HG02840 (cell line): ENCODE results near the gene ITPR2.
A peak's percentile ranks its signal among the peaks of the same experiment; 100 is the strongest.
"Not testable (repeated sequence)": the region's sequence is repeated elsewhere in the genome, so short reads cannot be mapped to it uniquely, and the experiment has no call there.

Source experiments
- ATAC-seq: cut with Tn5 transposase; IDR thresholded peaks from one replicate; pipeline ENCODE4 v1.9.1; 2021; ENCODE audit warnings: mild to moderate bottlenecking, moderate library complexity, moderate number of reproducible peaks; ENCODE audit not compliant: unreplicated experiment, low FRiP score

ITPR2 gene

GRCh38 chr12:26339976-26340375 lies 493.0 kb downstream of the ITPR2 start:
- ATAC-seq = no peak

DNA sequence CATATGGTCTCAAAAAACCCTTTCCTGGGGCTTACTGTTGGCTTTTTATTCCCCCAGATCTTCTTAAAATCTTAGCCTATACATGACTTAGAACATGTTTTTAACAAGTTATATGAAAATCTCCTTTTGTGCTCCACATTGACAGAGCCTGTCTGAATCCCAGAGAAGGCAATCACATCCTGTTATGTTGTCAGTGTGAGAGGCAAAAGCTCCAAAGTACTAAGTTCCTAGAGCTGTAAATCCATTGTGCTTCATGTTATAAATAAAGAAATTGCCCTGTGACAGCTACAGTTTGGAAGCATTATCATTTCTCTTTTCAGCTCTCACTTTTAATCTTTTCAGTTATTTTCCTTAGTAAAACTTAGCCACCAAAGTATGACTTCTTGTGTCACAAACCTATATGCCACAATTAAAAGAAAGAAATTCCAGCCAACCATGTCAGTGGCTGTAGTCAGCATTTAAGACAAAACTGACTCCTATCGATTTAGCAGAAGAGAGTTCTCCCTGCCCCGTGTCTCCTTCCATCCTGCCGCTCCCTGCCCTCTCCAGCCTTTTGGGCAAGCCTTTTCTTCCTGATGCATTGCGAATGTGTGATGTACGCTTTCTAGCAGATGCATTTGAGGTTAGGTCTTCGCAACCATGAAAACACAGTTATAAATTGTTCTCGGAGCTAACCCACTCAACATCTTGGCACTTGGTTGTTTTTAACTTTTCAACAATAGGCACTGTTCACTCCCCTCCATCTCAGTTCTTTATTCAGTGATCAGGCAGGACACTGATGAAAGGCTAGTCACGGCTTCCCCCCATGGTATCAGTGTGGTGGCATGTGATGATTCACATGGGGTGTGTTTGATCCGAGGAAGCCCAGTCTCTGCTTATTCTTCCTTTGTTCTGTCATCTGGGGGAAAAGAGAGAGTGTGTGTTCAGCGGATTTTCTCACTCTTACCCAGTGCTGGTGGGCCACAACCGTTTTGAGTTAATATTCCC lies 494.1 kb downstream of the ITPR2 start:
- ATAC-seq = no peak

GRCh38 chr12:26335651-26336050 lies 497.3 kb downstream of the ITPR2 start:
- ATAC-seq = no peak

GRCh38 chr12:26334621-26335124 lies 498.3 kb downstream of the ITPR2 start:
- ATAC-seq = no peak

GRCh38 chr12:26331960-26332359 lies 501.0 kb downstream of the ITPR2 start:
- no peak for ATAC-seq

- ATAC-seq = no peak
Observed at GRCh38 chr12:26331136-26331535, 501.9 kb downstream of the ITPR2 start.

DNA sequence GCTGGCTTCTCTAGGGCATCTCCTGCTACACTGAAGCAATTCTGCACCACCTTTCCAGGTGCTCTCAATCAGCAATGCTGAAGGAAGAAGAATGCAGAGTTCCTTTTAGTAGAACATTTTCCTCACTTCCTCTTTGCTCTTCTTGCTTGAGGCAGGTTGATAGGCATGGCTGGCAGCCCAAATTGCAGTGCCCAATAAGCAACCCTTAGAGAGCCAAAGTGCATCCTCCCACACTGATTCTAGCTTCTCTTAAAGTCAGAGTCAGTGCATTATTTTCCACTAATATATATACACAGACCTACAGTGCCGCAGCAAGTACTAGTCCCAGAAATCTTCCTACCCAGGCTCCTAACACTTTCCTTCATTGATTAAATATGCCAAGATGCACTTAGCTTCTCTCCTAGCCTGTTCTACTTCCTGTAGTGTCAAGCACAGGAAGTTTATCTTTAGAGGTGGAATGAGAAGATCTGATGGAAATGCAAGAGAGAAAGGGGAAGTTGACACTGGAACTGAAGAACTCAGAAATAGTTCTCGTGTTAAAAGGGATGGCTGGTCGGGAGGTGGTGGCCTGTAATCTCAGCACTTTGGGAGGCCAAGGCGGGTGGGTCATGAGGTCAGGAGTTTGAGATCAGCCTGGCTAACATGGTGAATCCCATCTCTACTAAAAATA lies 504.9 kb downstream of the ITPR2 start:
- no peak for ATAC-seq

DNA sequence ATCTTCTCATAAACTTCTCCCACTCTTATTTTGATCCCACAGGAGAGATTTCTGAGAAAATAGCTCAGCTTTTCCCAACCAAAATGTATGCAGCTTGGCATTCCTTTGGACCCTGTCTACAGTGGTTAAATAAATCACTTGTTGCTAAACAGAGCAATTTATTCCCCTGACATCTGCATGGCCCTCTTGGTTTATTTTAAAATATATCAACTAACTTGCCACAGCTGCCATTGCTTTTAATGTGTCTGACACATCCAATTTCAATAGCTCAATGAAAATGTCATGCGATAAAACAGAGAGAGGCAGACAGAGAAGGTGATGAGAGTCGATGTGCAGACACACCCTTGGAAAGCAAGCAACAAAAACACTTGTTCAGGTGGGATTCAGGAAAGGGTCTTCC lies 509.3 kb downstream of the ITPR2 start:
- ATAC-seq = no peak

- no peak for ATAC-seq
Observed at GRCh38 chr12:26319511-26319910, 513.5 kb downstream of the ITPR2 start.

DNA sequence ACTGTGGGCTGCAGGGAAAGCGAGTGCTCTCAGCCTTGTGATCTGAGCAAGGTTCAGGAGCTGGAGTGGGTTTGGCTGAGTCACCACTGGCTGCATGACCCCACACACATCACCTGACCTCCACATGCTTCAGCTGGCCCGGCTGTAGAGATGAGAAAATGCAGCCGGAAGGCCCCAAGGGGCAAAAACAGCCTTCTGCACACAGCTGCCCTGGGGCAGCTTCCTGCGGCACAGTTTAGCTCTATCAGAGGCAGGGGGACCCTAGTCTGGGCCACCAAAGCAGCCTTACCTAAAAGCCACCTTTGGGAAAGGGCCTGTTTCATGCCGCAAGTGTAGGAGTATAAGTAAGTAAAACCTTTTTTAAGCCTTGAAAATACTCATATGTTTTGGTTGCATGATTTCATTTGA lies 514.3 kb downstream of the ITPR2 start:
- ATAC-seq = peak; percentile 62

DNA sequence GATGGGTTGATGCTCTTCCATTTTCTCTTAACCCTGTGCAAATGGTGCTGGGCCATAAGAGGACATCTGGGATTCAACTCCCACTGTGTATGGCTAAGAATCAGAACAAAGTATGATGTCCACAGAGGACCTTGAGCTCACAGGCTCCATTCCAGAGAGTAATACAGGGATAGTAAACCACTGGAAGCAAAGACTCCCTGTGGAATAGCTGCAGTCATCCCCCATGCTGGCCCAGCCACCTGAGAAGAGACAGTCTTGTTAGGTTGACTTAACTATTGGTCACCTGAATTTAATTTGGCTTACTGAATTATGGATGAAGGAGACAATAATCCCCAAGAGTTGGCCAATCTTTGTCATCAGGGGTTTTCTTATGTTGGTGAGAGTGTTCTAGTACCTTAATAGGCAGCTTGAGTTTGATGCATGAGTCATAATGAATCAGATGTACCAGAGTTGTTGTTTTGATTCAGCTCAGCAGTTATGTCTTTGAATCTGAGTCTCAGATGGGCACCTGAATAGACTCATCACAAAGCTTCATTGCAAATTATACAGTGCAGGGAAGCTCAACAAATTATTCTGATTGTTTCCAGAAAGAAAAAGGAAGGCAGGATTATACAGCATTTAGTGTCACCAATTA lies 514.9 kb downstream of the ITPR2 start:
- ATAC-seq = peak; percentile 52

GRCh38 chr12:26314103-26314502 lies 518.9 kb downstream of the ITPR2 start:
- not testable (repeated sequence) for ATAC-seq

- ATAC-seq = not testable (repeated sequence)
Observed at GRCh38 chr12:26310489-26310888, 522.5 kb downstream of the ITPR2 start.

DNA sequence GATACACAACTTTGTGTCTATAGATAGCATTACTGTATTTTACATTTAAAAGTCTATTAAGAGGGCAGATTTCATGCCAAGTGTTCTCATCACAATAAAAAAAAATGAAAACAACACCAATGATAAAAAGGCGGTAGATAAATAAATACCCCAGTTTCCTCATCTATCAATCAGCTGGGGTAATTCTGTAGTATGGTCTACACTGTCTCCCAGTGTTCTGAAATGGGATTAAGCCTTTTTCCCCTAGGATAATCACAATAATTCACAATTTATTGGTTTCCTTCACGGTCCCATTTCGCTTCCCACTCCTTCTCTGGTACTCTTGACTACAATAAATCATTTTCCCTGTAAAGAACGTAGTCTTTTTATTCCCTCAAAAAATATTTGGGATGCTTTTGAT lies 523.4 kb downstream of the ITPR2 start:
- ATAC-seq = no peak

GRCh38 chr12:26304273-26304672 lies 528.7 kb downstream of the ITPR2 start:
- no peak for ATAC-seq

DNA sequence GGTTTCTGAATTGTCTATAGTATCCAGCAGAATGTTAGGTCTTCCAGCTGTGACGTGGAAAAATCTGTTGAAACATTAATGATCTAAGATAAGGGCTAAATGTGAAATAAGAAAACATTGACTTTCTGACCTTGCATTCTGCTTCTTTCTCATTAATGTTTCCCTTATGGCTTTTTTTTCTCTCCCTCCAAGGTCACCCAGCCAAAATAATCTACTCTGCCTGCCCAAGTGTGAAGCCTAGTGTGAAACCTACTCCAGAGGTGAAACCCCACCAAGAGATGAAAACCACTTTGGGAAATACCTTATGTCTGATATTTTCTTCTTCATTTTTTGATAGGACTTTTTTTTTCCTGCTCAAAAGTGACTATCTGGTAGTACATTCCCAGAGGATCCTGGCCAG lies 529.6 kb downstream of the ITPR2 start:
- ATAC-seq = no peak

DNA sequence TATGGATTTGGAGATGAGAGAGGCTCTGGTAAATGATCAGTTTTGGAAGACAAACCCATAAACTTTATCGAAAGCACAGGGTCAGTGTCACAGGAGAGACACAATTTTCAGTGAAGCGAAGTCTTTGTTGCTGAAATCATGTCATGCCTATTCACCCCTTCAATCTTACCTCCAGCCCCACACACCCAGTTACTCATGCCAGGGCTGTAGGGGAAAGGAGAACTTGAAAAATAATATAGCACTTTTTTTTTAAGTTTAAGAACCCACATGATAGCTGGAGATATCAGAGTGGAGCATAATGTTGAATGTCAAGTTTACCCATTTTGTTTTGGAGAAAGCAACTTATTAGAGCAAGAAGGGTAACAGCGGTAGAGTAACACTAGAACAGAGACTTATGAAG lies 530.2 kb downstream of the ITPR2 start:
- no peak for ATAC-seq

DNA sequence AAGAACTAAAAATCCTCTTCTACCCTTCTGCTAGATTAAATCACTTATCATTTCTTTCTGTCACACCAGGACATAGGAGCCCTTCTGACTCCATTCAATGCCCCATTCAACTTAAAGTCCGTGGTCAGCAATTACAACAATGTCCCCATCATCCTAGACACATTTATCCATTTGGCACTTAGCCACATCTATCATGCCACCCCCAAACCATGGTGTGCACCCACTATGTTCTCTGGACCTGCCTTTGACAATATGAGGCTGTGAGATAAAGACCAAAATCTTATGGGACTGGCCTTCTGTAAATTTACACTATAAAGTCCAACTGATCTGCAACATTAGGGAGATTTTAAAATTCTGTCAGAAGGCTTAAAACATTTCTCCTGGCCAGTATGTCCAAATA lies 533.2 kb downstream of the ITPR2 start:
- no peak for ATAC-seq

- peak; percentile 98 for ATAC-seq
Observed at GRCh38 chr12:26298785-26299621, 534.0 kb downstream of the ITPR2 start.
